Measurements from ENCODE around the gene ZNF205. TPM values are rescaled to one million over a fixed set of nuclear protein-coding genes. Genes with fewer than 3 reads are reported as not detected.

The ZNF205 gene
- total and polyA plus RNA-seq, 11 donors: 7.4 to 19.8 (median 8.6) TPM

DNA sequence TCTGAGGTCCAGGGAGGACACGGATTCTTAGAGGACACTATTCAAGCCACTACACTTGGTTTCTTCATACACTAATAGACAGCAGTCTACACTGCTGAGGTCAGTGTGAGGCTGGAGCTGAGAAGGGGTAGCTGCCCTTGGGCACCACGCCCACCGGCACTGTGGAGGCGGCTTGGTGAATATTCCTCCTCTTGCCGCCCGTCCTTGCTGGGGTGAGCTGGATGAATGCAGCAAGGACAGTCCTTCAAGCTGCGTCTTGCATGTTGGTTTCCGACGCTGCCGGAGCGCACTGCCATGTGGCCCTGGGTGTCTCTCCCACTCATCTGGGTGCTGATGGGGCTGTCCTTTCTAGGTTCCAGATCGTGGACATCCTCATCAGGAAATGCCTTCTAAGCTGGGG lies 2.6 kb downstream of the ZNF205 start:
- Histone ChIP-seq H3K4me1 (peaks cover 0 to 35% (median 24%) of the 10 kb centered on the region in 12 donors), H3K27ac (no peak overlapping the region), H3K4me3 (no peak overlapping the region), H3K27me3 (peaks cover 0 to 3% (median 0%) of the 10 kb centered on the region in 9 donors), H3K9me3 (no peaks in the 10 kb centered on the region), H3K36me3 (peaks cover 0 to 51% (median 46%) of the 10 kb centered on the region in 9 donors)
- intact Hi-C loops (cut with DNase I): no loop called here
- TF ChIP-seq, protein P1, sequence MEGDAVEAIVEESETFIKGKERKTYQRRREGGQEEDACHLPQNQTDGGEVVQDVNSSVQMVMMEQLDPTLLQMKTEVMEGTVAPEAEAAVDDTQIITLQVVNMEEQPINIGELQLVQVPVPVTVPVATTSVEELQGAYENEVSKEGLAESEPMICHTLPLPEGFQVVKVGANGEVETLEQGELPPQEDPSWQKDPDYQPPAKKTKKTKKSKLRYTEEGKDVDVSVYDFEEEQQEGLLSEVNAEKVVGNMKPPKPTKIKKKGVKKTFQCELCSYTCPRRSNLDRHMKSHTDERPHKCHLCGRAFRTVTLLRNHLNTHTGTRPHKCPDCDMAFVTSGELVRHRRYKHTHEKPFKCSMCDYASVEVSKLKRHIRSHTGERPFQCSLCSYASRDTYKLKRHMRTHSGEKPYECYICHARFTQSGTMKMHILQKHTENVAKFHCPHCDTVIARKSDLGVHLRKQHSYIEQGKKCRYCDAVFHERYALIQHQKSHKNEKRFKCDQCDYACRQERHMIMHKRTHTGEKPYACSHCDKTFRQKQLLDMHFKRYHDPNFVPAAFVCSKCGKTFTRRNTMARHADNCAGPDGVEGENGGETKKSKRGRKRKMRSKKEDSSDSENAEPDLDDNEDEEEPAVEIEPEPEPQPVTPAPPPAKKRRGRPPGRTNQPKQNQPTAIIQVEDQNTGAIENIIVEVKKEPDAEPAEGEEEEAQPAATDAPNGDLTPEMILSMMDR (IDR thresholded peaks at IDR 0.05): no peak
- TF ChIP-seq POLR2A (IDR thresholded peaks at IDR 0.05): no peak
- WGBS, 4 donors: 89 to 98% (median 91%) methylated on average over 10 to 12 of the region's 12 CpGs
- DNase-seq (no peak), ATAC-seq (no peak)

DNA sequence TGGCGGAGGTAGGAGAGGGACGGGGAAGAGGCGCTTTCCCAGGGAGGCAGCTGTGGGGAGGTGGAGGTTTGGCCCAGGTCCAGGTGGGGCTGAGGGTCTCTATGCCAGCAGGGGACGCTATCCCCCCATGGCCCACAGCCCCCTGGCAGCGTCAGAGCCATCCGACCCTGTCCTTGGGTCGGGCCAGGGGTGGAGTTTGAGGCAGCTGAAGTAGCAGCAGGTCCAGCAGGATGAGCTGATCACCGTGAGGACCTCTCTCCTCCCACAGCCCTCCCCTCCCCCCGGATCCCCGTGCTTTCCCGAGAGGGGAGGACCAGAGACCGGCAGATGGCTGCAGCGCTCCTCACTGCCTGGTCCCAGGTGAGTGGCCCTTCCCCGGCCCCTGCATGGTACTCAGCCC lies 3.2 kb downstream of the ZNF205 start:
- ATAC-seq (no peak), DNase-seq (no peak)
- TF ChIP-seq, protein P1 (IDR thresholded peaks at IDR 0.05): peak in 1 of 12 donors; percentile 5
- TF ChIP-seq POLR2A (IDR thresholded peaks at IDR 0.05): no peak
- peaks cover 0 to 56% (median 51%) of the 10 kb centered on the region in 9 donors for H3K36me3 ChIP-seq
- no peak overlapping the region for H3K4me3 ChIP-seq
- peaks cover 0 to 35% (median 24%) of the 10 kb centered on the region in 12 donors for H3K4me1 ChIP-seq
- H3K9me3 ChIP-seq: no peaks in the 10 kb centered on the region
- WGBS, 4 donors: 60 to 80% (median 72%) methylated on average over 8 to 14 of the region's 14 CpGs
- intact Hi-C loops (cut with DNase I): no loop called here
- H3K27ac ChIP-seq: no peak overlapping the region
- H3K27me3 ChIP-seq: peaks cover 0 to 3% (median 0%) of the 10 kb centered on the region in 9 donors

DNA sequence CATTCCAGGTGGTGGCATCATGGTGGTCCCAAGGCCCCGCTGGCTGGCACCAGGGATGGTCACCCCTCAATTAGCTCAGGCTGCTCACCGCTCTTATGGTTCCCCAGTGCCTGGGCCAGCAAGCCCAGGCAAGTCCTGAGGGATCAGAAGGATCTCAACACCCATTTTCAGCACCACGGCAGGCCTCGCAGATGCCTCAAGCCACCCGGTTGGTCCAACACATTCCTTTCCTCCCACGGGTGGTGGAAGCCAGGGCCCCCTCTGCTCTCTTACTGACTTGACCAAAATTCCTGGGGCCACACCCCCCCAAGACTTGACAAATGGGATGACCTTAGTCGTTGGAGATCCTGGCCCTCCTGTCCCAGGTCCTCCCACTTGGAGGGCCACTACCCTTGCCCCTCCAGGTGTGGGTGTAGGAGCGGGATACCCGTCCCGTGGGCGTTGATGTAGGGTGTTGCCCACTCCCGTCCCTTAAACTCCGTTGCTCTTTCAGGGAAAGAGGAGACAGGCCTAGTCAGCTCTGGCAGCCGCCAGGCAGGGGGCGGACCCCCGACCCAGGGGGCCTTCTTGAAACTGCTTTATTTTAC lies 5.9 kb downstream of the ZNF205 start:
- DNase-seq: no peak
- Histone ChIP-seq H3K9me3 (no peaks in the 10 kb centered on the region), H3K36me3 (peaks cover 0 to 58% (median 51%) of the 10 kb centered on the region in 9 donors), H3K27me3 (no peaks in the 10 kb centered on the region), H3K27ac (no peak overlapping the region), H3K4me1 (peaks cover 0 to 27% (median 14%) of the 10 kb centered on the region in 12 donors), H3K4me3 (no peak overlapping the region)
- WGBS, 4 donors: 86 to 91% (median 89%) methylated on average over 13 to 16 of the region's 16 CpGs
- TF ChIP-seq, protein P1 (IDR thresholded peaks at IDR 0.05): no peak
- TF ChIP-seq POLR2A (IDR thresholded peaks at IDR 0.05): no peak
- ATAC-seq: no peak
- intact Hi-C loops (cut with DNase I): no loop called here

DNA sequence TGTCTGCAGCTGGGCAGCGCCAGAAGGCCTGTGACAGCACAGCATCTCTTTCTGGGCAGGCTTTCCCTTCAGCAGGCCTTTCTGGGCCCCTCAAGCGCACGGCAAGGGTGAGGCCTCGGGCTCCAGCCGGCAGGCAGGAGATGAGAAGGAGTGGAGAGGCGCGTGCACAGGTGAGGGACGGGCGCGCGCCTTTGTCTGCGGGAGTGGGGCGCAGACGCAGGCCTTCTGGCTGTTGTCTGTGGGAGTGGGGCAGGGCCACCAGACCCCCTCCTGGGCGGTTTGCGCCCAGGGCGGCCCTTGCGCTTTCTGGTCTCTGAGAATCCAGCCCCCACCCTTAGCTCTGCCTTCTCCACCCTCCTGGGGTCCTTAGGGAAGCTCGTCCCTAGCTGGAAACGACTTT lies 6.5 kb downstream of the ZNF205 start:
- H3K27ac ChIP-seq: no peak overlapping the region
- intact Hi-C loops (cut with DNase I): no loop called here
- H3K36me3 ChIP-seq: peaks cover 0 to 58% (median 51%) of the 10 kb centered on the region in 9 donors
- H3K4me1 ChIP-seq: peaks cover 0 to 27% (median 13%) of the 10 kb centered on the region in 12 donors
- TF ChIP-seq, protein P1 (IDR thresholded peaks at IDR 0.05): no peak
- WGBS, 4 donors: 92 to 95% (median 94%) methylated on average over 18 to 20 of the region's 20 CpGs
- no peak overlapping the region for H3K4me3 ChIP-seq
- H3K27me3 ChIP-seq: no peaks in the 10 kb centered on the region
- DNase-seq: no peak
- H3K9me3 ChIP-seq: no peaks in the 10 kb centered on the region
- ATAC-seq: no peak
